Muscle layer of colon (tissue), 2 donors: ENCODE data around the gene CPB2.

ENCODE experiments used
- H3K27ac ChIP-seq: one replicate; pipeline ENCODE4 v1.7.0; 2013; ENCODE audit warnings: low read depth, mild to moderate bottlenecking, low read length, moderate library complexity
- H3K27me3 ChIP-seq, 2 donors: one replicate each; pipeline ENCODE4 v1.7.0; 2013; ENCODE audit warnings: low read length in 2 of 2, mild to moderate bottlenecking in 2 of 2; ENCODE audit not compliant: insufficient read depth in 2 of 2, control insufficient read depth in 1 of 2
- H3K36me3 ChIP-seq: one replicate; pipeline ENCODE4 v1.7.0; 2013; ENCODE audit warnings: mild to moderate bottlenecking, low read length; ENCODE audit not compliant: insufficient read depth
- H3K4me1 ChIP-seq: one replicate; pipeline ENCODE4 v1.7.0; 2013; ENCODE audit warnings: mild to moderate bottlenecking, low read length; ENCODE audit not compliant: insufficient read depth
- H3K4me3 ChIP-seq, 2 donors: one replicate each; pipeline ENCODE4 v1.7.0; 2013; ENCODE audit warnings: low read length in 2 of 2, low read depth in 1 of 2, mild to moderate bottlenecking in 1 of 2, moderate library complexity in 1 of 2
- H3K9ac ChIP-seq: one replicate; pipeline ENCODE4 v1.7.0; 2013; ENCODE audit warnings: low read length
- H3K9me3 ChIP-seq: one replicate; pipeline ENCODE4 v1.7.0; 2013; ENCODE audit warnings: mild to moderate bottlenecking, low read length
- donor health status: abdominal sarcoma.
- donor health status: Adenocarcinoma of cecum.

The CPB2 gene, protein sequence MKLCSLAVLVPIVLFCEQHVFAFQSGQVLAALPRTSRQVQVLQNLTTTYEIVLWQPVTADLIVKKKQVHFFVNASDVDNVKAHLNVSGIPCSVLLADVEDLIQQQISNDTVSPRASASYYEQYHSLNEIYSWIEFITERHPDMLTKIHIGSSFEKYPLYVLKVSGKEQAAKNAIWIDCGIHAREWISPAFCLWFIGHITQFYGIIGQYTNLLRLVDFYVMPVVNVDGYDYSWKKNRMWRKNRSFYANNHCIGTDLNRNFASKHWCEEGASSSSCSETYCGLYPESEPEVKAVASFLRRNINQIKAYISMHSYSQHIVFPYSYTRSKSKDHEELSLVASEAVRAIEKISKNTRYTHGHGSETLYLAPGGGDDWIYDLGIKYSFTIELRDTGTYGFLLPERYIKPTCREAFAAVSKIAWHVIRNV

DNA sequence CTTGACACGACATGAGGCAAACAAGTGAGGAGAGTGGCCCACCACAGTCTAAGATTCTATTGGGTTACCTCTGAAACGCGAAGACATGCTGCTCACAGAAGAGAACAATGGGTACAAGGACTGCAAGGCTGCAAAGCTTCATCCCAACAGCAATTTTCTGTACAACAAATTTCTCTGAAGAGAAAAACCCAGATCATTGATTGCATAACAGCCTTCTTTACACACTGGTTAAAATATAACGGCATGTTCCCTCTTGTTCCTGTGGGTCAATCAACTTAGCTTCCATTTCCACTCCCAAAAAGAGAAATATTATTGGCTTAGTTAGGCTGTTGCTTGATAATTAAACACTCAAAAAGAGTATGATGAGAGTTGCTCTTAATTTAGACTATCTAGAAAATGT, at the start of gene CPB2:
CPB2 (minus strand) TSS at position 166 of the 400 bp plus-strand sequence; CDS start at position 142, 24 bp downstream.
- H3K4me3 ChIP-seq: no peak within 1 kb of the TSS
- H3K27ac ChIP-seq: no peak within 1 kb of the TSS
- H3K27me3 ChIP-seq: no peaks in the 10 kb centered on the region
- no peak within 1 kb of the TSS for H3K9ac ChIP-seq
- H3K9me3 ChIP-seq: no peaks in the 10 kb centered on the region
- H3K4me1 ChIP-seq: no peaks in the 10 kb centered on the region
- H3K36me3 ChIP-seq: no peaks in the 10 kb centered on the region

DNA sequence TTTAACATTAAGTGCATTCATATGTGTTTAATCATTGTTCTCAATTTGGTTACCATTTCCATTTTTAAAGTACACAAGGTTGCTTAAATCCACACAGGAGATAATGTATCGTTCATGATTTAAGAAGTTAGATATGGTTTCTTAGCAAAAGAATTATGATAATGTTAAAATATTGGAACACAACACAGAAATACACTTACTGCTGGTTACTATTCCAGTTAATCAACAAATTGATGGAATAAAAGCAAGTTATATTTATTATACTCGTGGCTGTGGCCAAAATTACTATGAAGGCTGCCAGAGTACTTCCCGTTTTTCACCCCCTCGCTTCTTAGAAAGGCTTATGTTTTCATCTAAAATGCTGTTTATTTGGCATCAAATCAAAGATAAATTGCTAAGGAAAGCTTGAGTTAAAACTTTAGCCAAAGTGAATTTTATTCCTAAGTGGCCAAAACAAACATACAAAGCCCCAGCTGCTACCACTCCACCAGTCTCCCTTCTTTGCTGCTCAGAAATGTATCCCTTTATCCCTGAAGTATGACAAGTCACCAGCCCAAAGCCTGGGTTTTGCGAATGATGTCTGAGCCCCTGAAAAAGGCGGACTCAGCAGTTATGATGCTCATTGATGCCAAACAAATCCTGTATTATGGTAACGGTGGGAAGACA, 49.4 kb upstream of the CPB2 start:
- no peak overlapping the region for H3K4me3 ChIP-seq
- no peaks in the 10 kb centered on the region for H3K27me3 ChIP-seq
- H3K27ac ChIP-seq: no peak overlapping the region
- no peaks in the 10 kb centered on the region for H3K36me3 ChIP-seq
- no peaks in the 10 kb centered on the region for H3K9me3 ChIP-seq
- no peaks in the 10 kb centered on the region for H3K4me1 ChIP-seq
- no peak overlapping the region for H3K9ac ChIP-seq

DNA sequence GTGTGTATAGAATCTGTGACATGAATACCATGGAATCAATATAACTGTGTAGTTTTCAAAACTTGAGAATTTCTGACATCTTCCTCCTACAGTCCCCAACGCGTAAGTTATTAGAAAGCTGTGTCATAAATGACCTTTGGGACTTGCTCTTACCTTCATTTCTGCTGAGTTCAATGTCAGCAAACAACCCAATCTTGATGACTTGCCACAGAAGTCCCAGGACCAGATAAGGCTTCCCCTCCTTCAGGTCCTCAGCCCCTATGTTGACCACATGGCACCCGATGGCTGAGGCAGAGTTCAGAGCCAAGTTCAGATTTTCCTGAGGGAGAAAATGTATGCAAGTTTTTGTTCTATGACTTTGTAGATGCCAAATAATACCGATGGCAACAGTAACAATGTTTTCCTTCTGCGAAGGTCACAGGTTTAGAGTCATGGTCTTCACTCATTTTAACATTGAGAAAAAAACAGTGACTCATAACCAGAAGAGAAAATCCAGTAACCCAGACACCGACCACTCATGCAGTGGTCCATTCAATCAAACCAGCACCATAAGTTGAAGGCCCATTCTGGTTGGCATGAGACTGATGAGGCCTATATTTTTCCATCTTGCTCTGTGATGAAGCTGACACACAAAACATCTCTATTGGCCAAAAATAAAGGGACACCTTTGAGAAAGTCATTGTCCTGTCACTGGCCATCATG, 47.9 kb upstream of the CPB2 start:
- Histone ChIP-seq H3K27ac (no peak overlapping the region), H3K36me3 (no peaks in the 10 kb centered on the region)

DNA sequence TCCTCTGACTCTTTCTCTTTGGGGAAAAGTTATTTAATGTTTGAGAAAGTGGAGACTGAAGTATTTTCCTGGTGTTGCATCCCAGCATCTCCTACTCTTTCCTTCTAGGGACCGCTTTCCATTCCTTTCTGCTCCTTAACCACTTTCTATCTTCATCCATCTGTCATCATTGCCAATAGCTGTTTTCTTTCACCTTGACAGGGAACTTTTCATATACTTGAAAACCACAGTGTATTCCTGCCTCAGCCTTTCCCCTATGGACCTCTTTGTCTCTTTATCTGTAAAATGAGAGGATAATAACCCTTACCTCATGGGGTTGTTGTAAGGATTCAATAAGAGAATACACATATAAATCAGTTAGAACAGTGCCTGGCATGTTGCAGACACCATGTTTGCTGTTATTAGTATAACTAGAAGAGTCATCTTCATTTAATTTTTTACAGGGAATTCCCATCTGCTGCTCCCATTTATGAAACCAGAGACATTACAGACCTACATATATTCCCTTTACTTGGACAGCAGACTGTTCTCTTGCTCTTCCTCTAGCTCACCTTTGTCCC, 45.4 kb upstream of the CPB2 start:
- Histone ChIP-seq H3K4me3 (no peak overlapping the region), H3K9me3 (no peaks in the 10 kb centered on the region), H3K36me3 (no peaks in the 10 kb centered on the region), H3K4me1 (no peaks in the 10 kb centered on the region), H3K27ac (no peak overlapping the region), H3K9ac (no peak overlapping the region), H3K27me3 (no peaks in the 10 kb centered on the region)

More for the DNA sequence above, 47.9 kb upstream of the CPB2 start:
- H3K9ac ChIP-seq: no peak overlapping the region
- no peaks in the 10 kb centered on the region for H3K9me3 ChIP-seq
- H3K27me3 ChIP-seq: no peaks in the 10 kb centered on the region
- H3K4me3 ChIP-seq: no peak overlapping the region
- H3K4me1 ChIP-seq: no peaks in the 10 kb centered on the region

DNA sequence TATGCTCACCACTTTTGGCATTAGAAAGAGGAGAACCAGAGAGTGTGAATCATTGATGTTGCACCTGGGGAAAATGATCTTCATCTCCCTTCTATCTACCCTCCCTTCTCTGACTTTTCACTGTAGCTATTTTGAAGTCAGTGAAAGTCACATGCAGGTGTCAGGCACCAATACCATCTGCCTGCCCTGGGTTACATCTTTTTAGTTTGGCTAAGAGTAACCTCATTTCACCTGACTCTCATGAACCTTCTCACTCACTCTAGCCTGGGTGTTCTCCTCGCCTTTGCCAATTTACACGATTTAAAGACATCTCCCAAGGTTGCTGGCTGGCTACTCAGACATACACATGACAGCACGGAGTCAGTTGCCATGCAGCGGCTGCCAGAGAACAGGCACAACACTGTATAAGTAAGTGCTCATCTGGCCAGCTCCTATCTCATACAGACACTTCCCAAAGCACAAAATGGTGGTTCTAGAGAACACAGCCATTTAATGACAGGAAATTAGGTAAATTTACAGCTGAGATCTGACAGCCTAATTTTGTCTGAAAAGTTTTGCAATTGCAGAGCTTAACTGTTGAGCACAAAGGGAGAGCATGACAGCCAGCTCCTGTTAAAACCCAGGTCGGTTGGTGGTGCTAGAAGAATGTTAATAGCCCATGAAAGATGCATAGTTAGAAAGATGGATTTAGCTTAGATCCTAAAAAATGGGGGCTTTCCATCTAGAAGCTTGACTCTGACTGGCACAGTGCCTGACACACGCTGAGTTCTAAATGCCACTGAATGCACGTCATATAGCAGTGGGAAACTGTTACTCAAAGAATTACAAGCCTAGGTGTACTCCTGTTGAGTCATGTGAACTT, 44.7 kb upstream of the CPB2 start:
- Histone ChIP-seq H3K4me1 (no peaks in the 10 kb centered on the region), H3K9ac (no peak overlapping the region)

DNA sequence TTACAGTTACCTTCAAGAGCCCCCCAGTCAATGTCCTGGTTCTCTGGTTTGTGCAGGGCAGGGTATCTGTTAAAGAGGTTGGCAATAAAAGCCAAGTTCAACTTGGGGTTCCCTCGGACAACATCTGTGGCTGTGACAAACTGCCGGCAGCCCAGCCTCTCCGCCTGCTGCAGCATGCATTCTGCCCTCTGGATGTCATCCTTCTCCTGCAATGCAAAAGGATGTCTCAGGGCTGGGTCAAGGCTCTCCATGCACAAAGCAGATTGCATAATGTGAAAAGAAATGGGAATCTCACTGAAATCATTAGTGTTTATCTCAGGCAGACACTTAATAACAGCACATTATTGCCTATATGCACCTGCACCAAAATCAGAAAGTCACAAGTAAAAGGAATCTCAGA, 42.1 kb upstream of the CPB2 start:
- Histone ChIP-seq H3K4me1 (no peaks in the 10 kb centered on the region), H3K4me3 (no peak overlapping the region), H3K27ac (no peak overlapping the region), H3K27me3 (no peaks in the 10 kb centered on the region), H3K9me3 (no peaks in the 10 kb centered on the region), H3K9ac (no peak overlapping the region), H3K36me3 (no peaks in the 10 kb centered on the region)

More for the DNA sequence above, 44.7 kb upstream of the CPB2 start:
- no peaks in the 10 kb centered on the region for H3K9me3 ChIP-seq
- no peaks in the 10 kb centered on the region for H3K36me3 ChIP-seq
- H3K27me3 ChIP-seq: no peaks in the 10 kb centered on the region
- H3K27ac ChIP-seq: no peak overlapping the region
- H3K4me3 ChIP-seq: no peak overlapping the region

DNA sequence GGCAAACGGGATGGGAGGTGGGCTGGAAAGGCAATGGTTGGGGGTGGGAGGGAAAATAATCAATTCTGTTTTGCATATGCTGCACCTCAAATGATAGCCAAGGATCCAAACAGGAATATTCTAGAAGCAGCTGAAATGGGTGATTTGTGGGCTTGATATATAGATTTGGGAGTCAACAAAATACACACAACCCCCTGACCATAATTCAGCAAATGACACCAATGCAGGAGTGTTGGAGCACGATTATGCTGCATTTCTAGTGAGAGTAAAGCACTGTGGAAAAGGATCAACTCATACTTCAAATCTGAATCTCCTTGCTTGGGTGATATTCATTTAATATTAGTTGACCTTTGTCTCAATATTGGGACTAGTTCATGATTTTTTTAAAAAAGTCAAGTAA, 41.1 kb upstream of the CPB2 start:
- H3K9ac ChIP-seq: no peak overlapping the region
- H3K4me1 ChIP-seq: no peaks in the 10 kb centered on the region
- H3K27me3 ChIP-seq: no peaks in the 10 kb centered on the region
- no peak overlapping the region for H3K4me3 ChIP-seq
- H3K27ac ChIP-seq: no peak overlapping the region
- no peaks in the 10 kb centered on the region for H3K9me3 ChIP-seq
- H3K36me3 ChIP-seq: no peaks in the 10 kb centered on the region

DNA sequence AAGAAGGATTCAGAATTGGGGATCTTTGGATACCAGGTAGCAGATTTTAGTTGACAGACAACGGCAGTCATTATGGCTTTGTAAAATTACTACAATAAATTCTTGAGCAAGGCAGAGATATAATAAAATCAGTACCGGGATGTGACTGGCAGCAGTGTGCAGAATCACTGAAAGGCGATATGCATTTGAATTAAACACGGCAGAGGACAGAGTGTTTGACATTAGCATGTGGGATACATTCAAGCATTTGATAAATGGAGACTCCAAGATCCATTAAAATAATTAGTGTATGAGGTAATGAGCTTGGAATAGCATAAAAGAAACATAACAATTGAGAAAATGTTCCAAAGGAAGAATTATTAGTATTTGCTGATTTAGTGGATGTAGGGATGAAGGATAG, 40.3 kb upstream of the CPB2 start:
- Histone ChIP-seq H3K36me3 (no peaks in the 10 kb centered on the region), H3K9me3 (no peaks in the 10 kb centered on the region), H3K4me3 (no peak overlapping the region), H3K9ac (no peak overlapping the region), H3K4me1 (no peaks in the 10 kb centered on the region), H3K27ac (no peak overlapping the region), H3K27me3 (no peaks in the 10 kb centered on the region)

DNA sequence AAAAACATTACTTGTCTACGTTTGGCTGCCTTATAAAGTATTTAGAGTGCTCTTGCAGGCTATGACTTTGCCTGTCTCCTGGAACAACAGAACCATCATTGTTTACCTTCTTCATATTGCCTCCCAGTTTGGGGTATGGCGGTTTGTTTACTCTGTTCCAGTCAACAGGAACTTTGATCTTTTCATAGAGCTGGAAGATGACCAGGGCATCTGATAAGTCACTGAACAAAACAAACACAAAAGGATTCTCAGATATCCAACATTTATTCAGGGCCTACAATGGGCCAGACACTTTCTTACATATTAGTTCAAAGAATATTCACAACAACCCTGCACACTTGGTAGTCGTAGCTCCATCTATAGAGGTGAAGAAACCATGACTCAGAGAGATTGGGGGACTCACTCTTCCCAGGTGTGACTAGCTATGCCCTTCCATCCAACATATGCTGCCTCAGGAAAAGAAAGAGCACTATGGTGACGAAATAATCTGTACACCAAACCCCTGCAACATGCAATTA, 38.4 kb upstream of the CPB2 start:
- Histone ChIP-seq H3K4me3 (no peak overlapping the region), H3K9ac (no peak overlapping the region), H3K27ac (no peak overlapping the region), H3K36me3 (no peaks in the 10 kb centered on the region), H3K9me3 (no peaks in the 10 kb centered on the region), H3K27me3 (no peaks in the 10 kb centered on the region), H3K4me1 (no peaks in the 10 kb centered on the region)

DNA sequence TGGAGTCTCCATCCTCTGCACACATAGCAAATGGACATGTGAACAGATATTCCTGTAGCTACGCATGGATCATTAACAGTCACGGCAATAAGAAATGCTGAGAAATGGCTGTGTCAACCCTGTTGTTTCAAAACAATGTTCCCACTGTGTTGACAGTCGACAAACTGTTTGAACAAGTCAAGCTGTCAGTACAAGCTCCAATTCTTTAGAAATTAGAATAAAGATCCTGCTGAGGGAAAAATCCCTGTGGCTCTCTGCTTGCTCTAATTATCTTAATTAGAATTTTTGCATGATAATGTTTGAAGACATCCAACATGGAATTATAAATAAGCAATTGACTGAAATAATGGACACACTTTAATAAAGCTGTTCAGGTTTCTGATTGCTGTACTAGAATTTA, 37.9 kb upstream of the CPB2 start:
- Histone ChIP-seq H3K27ac (no peak overlapping the region), H3K9me3 (no peaks in the 10 kb centered on the region), H3K27me3 (no peaks in the 10 kb centered on the region), H3K4me1 (no peaks in the 10 kb centered on the region), H3K4me3 (no peak overlapping the region), H3K36me3 (no peaks in the 10 kb centered on the region), H3K9ac (no peak overlapping the region)
